LHCN-M2 (cell line): Measurements from ENCODE around the gene POFUT1. TPM values are rescaled to one million over a fixed set of nuclear protein-coding genes. Genes with fewer than 3 reads are reported as not detected.
"Not testable (repeated sequence)": the region's sequence is repeated elsewhere in the genome, so short reads cannot be mapped to it uniquely, and the experiment has no call there.

Experiments
- DNase-seq: peaks from one replicate; pipeline ENCODE4 v3.0.0-alpha.2; 2012; ENCODE audit warnings: low read depth
- polyA plus RNA-seq: library from polyadenylated mRNA; unstranded; fragments of >200 nt; gene quantifications from one replicate; pipeline ENCODE4 v1.2.1, GENCODE V29; 2012; ENCODE audit warnings: missing spikeins
- total RNA-seq: library from RNA; depleted of rRNA; stranded (reverse); fragments of >200 nt; gene quantifications from 2 replicates; pipeline ENCODE4 v1.2.3, GENCODE V29; 2014; rRNA removed

The POFUT1 gene
- 59.4 and 64.4 TPM in 2 replicates for total RNA-seq
- polyA plus RNA-seq, result 29.4 TPM

DNA sequence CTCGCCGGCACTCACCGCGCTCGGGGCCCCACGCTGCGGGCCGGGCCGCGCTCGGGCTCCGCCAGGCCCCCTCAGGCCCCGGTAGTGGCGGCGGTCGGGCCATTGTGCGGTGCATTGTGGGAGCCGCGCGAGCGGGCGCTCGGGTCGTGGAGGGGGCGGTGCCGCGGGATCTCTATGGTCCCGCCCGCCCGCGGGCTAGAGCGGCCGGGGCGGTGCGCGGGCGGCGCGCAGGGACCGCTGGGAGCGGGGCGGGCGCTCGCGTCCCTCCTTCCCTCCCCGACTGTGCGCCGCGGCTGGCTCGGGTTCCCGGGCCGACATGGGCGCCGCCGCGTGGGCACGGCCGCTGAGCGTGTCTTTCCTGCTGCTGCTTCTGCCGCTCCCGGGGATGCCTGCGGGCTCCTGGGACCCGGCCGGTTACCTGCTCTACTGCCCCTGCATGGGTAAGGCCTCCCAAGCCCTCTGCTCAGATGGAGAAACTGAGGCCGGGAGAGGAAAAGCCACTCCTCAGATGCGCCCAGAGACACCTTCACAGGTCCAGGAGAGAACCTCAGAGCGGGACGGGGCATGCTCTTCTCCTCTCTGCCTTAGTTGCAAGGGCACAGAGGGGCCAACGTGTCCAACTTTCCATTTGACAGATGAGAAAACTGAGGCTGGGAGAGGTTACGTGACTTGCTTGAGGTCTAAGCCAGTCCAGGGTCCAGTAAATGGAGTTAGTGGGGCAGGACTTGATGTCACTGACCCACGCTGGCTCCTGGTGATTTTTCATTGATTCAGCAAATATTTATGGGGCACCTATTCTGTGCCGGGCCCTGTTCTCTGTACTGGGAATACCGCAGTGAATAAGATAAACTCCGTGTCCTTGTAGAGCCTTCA is at the start of gene POFUT1, which contains the start of gene PLAGL2:
TSS of gene POFUT1 (plus strand) at position 255 of the 873 bp plus-strand sequence. CDS start at position 317, 62 bp downstream.
TSS of gene PLAGL2 (minus strand) at position 118 of the 873 bp plus-strand sequence. CDS start 5,565 bp downstream, outside the sequence.
- peak; percentile 82 for DNase-seq

DNA sequence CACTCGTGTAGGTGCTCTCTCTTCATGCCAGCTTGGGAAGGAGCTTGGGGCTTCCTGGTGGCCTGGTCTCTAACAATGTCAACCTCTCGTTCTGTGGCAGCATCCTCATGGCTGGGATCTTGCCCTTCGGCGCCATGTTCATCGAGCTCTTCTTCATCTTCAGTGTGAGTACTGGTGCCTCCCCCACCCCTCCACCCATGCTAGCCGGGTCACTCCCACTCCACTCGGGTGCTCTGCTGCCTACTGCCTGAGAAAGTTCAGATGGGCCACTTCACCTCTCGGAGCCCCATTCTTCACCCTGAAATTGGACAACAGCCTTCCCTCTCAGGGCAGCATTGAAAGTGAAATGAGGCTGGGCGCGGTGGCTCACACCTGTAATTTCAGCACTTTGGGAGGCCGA is 49.3 kb upstream of the POFUT1 start:
- DNase-seq, result no peak

DNA sequence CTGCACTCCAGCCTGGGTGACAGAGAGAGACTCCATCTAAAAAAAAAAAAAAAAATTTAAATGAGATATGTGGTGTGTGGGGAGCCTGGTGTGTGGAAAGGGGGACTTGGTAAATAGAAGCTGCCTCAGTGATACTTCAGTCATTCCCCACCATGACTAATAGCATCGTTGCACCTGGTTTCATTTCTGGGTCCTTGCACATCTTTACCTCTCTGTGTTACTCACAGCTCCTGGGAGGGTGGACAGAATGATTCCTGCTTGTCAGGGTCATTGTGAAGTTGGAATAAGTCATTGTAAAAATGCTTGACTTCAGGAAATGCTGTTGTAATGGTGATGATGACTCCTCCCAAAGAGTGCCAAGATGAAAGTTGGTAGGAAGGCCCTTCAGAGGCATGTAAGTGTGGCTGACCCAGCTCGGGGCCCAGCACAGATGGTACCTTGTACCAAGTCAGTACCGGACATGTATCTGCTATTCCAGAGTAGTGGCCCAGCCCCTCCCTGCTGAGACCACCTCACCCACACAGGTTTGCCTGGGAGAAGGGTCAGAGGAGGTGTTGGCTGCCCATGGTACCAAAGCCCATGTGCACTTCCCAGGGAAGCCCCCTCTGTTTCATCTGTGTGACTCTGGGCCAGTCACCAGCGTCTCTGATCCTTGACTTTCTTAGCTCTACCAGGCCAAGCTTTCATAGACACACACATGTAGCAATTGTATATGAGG is 48.6 kb upstream of the POFUT1 start:
- no peak for DNase-seq

- DNase-seq, result no peak
Measured at GRCh38 chr20:32159766-32160221, 47.9 kb upstream of the POFUT1 start.

DNA sequence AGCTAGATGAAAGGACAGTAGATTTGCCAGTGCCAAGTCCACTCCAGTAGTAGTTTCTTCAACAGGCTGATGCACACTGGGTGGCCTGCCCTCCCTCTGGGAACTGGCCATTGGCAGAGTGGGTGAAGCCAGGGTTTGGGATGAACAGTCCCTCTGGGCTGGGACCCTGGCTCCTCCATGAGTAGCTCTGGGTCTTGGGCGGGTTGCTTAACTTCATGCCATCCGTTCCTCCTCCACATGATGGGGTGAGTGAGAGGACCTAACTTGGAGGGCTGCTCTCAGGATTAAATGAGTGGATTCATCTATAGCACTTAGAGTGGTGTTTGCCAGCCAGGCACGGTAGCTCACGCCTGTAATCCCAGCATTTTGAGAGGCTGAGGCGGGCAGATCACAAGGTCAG is 47.3 kb upstream of the POFUT1 start:
- no peak for DNase-seq

GRCh38 chr20:32162351-32162750 is 45.3 kb upstream of the POFUT1 start:
- no peak for DNase-seq

DNA sequence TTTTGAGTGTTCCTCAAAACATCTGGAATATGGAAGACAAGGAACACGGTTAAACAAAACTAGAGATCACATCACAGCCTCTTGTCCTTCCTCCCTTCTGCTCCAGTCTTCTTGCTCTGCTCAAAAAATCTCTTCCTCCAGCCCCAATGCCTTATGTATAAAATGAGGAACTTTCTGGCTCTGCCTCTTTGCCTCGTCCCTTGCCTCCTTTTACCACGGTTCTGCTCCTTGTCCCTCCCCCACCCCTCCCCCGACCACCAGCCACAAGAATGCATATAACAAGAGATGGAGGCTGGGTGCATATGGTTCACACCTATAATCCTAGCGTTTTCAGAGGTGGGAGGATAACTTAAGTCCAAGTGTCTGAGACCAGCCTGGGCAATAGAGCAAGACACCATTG is 43.7 kb upstream of the POFUT1 start:
- DNase-seq, result no peak

DNA sequence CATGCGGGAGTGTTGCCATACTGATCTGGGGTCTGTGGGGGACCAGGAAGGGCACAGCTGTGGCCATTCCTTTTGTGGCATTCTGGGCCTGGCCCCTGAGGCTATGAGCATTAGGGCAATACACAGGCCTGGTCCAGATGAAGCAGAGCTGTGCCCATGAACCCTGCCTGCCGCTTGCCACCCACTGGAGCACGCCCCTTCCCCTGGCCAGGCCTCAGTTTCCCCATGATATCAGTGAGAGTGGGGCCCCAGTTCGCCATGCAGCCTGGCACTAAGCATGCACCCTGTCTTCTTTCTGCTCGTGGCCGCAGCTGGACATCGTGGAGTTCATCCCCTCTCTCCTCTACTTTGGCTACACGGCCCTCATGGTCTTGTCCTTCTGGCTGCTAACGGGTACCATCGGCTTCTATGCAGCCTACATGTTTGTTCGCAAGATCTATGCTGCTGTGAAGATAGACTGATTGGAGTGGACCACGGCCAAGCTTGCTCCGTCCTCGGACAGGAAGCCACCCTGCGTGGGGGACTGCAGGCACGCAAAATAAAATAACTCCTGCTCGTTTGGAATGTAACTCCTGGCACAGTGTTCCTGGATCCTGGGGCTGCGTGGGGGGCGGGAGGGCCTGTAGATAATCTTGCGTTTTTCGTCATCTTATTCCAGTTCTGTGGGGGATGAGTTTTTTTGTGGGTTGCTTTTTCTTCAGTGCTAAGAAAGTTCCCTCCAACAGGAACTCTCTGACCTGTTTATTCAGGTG is 42.5 kb upstream of the POFUT1 start:
- no peak for DNase-seq

- DNase-seq, result no peak
Measured at GRCh38 chr20:32165836-32166545, 41.7 kb upstream of the POFUT1 start.

DNA sequence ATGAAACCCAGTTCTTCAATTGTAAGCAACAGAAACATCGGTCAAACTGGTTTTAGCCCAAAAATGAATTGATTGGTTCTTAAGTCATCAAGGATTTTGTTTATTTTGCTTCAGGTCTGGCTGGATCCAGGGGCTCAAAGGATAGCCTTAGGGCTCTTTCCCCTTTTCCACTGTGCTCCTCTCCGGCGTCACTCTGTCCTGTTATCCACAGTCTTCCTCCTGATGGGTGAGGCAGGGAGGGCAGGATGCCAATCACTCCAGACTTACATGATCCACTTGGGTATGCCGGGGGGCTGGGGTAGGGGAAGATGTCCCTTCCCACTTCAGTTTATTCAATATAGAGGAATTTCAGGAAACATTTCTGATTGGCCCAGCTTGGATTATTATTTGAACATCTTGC is 40.1 kb upstream of the POFUT1 start:
- DNase-seq, result no peak

DNA sequence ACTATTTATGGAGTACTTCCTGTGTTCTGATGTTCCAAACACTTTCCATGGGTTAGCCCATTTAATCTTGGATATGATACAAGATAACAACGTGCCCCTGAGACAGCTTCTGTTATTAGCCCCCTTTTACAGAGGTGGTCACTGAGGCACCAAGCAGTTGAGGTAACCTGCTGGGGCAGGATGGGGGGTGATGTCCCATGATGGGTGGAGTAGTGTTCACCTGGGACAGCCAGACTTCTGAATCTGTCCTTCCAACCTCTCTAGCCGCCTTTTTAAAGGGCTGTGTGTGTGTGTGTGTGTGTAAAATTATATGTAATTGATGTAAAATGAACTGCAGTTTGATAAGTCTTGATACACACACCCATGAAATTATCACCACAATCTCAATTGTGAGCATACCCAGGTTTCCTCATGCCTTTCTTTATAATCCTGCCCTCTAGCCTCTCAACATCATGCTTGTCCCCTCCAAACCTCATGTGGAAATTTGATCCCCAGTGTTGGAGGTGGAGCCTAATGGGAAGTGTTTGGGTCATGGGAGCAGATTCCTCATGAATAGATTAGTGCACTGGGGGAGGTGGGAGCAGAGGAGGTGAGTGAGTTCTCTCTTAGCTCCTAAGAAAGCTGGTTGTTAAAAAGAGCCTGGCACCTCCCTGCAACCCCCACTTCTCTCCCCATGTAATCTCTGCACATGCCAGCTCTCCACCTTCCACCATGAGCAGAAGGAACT is 39.3 kb upstream of the POFUT1 start:
- DNase-seq, result peak; percentile 35

DNA sequence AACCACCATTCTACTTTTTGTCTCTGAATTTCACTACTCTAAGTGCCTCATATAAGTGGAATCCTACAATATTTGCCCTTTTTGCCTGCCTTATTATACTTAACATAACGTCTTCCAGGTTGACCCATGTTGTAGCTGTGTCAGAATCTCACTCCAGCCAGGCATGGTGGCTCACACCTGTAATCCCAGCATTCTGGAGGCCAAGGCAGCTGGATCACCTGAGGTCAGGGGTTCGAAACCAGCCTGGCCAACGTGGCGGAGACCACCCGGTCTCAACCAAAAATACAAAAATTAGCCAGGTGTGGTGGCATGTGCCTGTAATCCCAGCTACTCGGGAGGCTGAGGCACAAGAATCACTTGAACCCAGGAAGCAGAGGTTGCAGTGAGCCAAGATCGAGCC is 30.0 kb upstream of the POFUT1 start:
- DNase-seq, result not testable (repeated sequence)

GRCh38 chr20:32179515-32179914 is 28.2 kb upstream of the POFUT1 start:
- no peak for DNase-seq

GRCh38 chr20:32179934-32180333 is 27.7 kb upstream of the POFUT1 start:
- DNase-seq, result no peak

DNA sequence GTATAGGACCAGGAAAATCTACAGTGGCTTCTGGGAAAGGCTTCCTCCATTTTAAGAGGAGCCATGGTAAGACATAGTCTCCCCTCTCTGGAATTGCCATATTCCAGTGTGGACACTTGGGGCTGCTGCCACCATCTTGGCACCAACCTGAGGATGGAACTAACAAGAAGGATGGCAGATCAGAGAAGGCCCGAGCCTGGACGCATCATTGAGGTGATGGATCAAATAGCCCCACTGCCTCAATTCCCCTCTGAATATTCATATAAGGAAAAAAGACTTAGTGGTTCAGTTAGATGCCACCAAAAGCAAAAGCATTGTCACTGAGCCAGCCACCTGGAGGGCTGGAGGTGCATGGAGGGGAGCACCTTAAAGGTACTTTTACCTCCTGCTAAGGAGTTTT is 26.1 kb upstream of the POFUT1 start:
- DNase-seq, result no peak

- DNase-seq, result no peak
Measured at GRCh38 chr20:32183947-32184635, 23.6 kb upstream of the POFUT1 start.

- DNase-seq, result no peak
Measured at GRCh38 chr20:32184961-32185603, 22.6 kb upstream of the POFUT1 start.

DNA sequence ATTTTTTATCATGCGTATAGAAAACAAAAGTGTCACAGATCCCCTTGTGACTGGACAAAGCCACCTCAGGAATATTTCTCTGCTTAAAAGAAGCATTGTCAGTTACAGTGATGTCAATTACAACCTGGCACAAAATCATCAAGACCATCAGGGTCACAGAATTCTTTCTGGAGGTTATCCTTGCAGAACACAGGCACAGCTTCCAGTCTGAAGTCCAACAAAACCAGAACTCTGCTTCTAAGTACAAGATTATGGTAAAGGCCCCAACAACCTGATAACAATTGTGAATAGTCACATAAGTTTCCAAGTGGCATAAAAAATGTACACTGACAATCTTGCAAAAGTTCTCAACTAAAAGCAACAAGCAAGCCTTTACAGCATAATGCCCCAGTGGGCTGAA is 21.2 kb upstream of the POFUT1 start:
- no peak for DNase-seq

DNA sequence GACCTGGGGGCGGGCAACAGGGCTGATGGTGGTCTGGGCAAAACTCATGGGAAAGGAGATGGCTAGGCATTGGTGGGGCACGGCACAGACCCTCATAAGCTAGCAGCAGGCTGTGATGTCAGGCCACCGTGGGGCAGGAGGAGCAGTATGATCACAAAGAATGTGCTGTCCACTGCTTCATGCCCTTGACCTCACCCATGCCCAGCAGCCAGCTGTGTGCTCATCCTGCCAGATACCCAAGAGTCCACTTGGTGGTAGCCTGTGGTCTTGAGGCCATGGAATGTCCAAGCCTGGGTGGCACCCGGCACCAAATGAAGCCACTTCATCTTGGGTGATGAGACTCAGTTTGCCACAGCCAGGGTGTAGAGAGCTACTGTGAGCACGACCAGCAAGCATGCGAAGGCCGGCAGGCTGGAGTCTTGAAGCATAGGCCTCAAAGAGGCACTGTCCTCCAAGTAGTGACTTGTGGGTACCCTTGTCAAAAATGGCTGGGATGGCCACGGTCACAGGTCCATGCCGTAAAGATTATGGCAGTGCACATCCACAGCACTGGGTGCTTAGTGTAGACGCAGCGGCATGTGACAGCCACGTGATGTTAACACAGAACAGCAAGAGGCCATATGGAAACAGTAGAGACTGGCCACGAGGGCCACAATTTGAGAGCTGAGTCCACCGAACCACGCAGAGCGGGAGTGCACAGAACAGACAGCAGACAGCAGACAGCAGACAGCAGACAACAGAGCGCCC is 19.1 kb upstream of the POFUT1 start:
- DNase-seq, result no peak
